Measurements from ENCODE around the gene C2CD4C. TPM values are rescaled to one million over a fixed set of nuclear protein-coding genes. Genes with fewer than 3 reads are reported as not detected.
"Not testable (repeated sequence)": the region's sequence is repeated elsewhere in the genome, so short reads cannot be mapped to it uniquely, and the experiment has no call there.

Gene C2CD4C
- total RNA-seq, 4 donors from 2014 or later: 0.81 to 3.1 (median 2.1) TPM

GRCh38 chr19:426725-427445 is 17.9 kb upstream of the C2CD4C start:
- H3K4me3 ChIP-seq (ENCODE audit: low read depth, poor library complexity, severe bottlenecking): no peak overlapping the region
- intact Hi-C loops (cut with DNase I; ENCODE audit: low total_unique reads): no loop called here
- no peak for DNase-seq (ENCODE audit: low spot score in 2 of 2)
- 71 to 77% methylated on average over 49 to 50 of the region's 51 CpGs for WGBS, 2 donors
- no peak for TF ChIP-seq POLR2A (IDR thresholded peaks at IDR 0.05)
- TF ChIP-seq CTCF (IDR thresholded peaks at IDR 0.05): no peak

- WGBS, 2 donors: 90 to 92% methylated on average over 25 of the region's 26 CpGs
- DNase-seq (ENCODE audit: low spot score in 2 of 2): no peak
- TF ChIP-seq POLR2A (IDR thresholded peaks at IDR 0.05) (no peak), CTCF (IDR thresholded peaks at IDR 0.05) (no peak)
- no peak overlapping the region for H3K4me3 ChIP-seq (ENCODE audit: low read depth, poor library complexity, severe bottlenecking)
- intact Hi-C loops (cut with DNase I; ENCODE audit: low total_unique reads): no loop called here
Observed at GRCh38 chr19:425056-425455, 16.1 kb upstream of the C2CD4C start.

- no peak overlapping the region for H3K4me3 ChIP-seq (ENCODE audit: low read depth, poor library complexity, severe bottlenecking)
- intact Hi-C loops (cut with DNase I; ENCODE audit: low total_unique reads): no loop called here
- WGBS, 2 donors: 94 to 97% methylated on average over 15 of the region's 15 CpGs
- no peak for TF ChIP-seq POLR2A (IDR thresholded peaks at IDR 0.05)
- TF ChIP-seq CTCF (IDR thresholded peaks at IDR 0.05): no peak
- no peak for DNase-seq (ENCODE audit: low spot score in 2 of 2)
Observed at GRCh38 chr19:424546-424945, 15.6 kb upstream of the C2CD4C start.

GRCh38 chr19:423691-424466 is 14.9 kb upstream of the C2CD4C start:
- WGBS, 2 donors: 93 to 94% methylated on average over 18 to 24 of the region's 25 CpGs
- intact Hi-C loops (cut with DNase I; ENCODE audit: low total_unique reads): no loop called here
- TF ChIP-seq POLR2A (IDR thresholded peaks at IDR 0.05): no peak
- TF ChIP-seq CTCF (IDR thresholded peaks at IDR 0.05): no peak
- no peak for DNase-seq (ENCODE audit: low spot score in 2 of 2)
- no peak overlapping the region for H3K4me3 ChIP-seq (ENCODE audit: low read depth, poor library complexity, severe bottlenecking)

GRCh38 chr19:422917-423226 is 13.9 kb upstream of the C2CD4C start:
- intact Hi-C loops (cut with DNase I; ENCODE audit: low total_unique reads); H3K4me3 ChIP-seq (ENCODE audit: low read depth, poor library complexity, severe bottlenecking); DNase-seq (ENCODE audit: low spot score in 2 of 2): not testable (repeated sequence)
- 71 to 83% methylated on average over 6 of the region's 9 CpGs for WGBS, 2 donors

GRCh38 chr19:422213-422916 is 13.4 kb upstream of the C2CD4C start:
- no peak overlapping the region for H3K4me3 ChIP-seq (ENCODE audit: low read depth, poor library complexity, severe bottlenecking)
- intact Hi-C loops (cut with DNase I; ENCODE audit: low total_unique reads): no loop called here
- 77 to 86% methylated on average over 26 to 40 of the region's 40 CpGs for WGBS, 2 donors
- TF ChIP-seq POLR2A (IDR thresholded peaks at IDR 0.05): no peak
- TF ChIP-seq CTCF (IDR thresholded peaks at IDR 0.05): no peak
- DNase-seq (ENCODE audit: low spot score in 2 of 2): no peak
